Measurements from ENCODE around the gene MMP20.

DNA sequence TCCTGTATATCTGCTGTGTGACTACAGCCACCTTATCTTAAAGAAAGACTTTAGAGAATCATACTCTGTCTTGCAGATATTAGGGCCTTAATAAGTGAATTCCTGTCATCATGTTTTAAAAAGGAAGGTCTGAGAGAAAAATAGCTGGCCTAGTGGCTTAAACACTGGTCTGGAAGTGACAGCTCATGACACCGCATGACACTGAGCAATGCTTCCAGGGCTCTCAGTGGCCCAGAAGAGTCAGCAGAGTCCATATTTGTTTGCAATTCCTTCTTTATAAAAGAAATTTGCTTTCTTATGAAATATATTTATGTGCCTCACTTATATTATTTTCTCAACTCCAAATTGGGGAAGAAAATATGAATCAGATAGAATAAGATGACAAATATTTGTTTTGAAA is 33.0 kb downstream of the MMP20 start:
- TF ChIP-seq, protein P1, sequence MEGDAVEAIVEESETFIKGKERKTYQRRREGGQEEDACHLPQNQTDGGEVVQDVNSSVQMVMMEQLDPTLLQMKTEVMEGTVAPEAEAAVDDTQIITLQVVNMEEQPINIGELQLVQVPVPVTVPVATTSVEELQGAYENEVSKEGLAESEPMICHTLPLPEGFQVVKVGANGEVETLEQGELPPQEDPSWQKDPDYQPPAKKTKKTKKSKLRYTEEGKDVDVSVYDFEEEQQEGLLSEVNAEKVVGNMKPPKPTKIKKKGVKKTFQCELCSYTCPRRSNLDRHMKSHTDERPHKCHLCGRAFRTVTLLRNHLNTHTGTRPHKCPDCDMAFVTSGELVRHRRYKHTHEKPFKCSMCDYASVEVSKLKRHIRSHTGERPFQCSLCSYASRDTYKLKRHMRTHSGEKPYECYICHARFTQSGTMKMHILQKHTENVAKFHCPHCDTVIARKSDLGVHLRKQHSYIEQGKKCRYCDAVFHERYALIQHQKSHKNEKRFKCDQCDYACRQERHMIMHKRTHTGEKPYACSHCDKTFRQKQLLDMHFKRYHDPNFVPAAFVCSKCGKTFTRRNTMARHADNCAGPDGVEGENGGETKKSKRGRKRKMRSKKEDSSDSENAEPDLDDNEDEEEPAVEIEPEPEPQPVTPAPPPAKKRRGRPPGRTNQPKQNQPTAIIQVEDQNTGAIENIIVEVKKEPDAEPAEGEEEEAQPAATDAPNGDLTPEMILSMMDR (IDR thresholded peaks at IDR 0.05 in 2 of 3, conservative IDR thresholded peaks at IDR 0.05 in 1 of 3; ENCODE audit: borderline replicate concordance in 1 of 3, insufficient read depth in 1 of 3, low read depth in 2 of 3, low read length in 2 of 3), result no peak
- TF ChIP-seq EZH2 (IDR thresholded peaks at IDR 0.05) (no peak), POLR2A (IDR thresholded peaks at IDR 0.05; ENCODE audit: borderline replicate concordance, extremely low read depth, insufficient read depth, insufficient read length) (no peak), POLR2AphosphoS5 (IDR thresholded peaks at IDR 0.05; ENCODE audit: low read depth, low read length) (no peak), SIN3A (IDR thresholded peaks at IDR 0.05; ENCODE audit: low read depth) (no peak), CEBPB (IDR thresholded peaks at IDR 0.05; ENCODE audit: low read depth) (no peak), EZH2phosphoT487 (IDR thresholded peaks at IDR 0.05; ENCODE audit: borderline replicate concordance) (no peak), RAD21 (IDR thresholded peaks at IDR 0.05; ENCODE audit: low read depth) (no peak)
- TF ChIP-seq, protein P2, sequence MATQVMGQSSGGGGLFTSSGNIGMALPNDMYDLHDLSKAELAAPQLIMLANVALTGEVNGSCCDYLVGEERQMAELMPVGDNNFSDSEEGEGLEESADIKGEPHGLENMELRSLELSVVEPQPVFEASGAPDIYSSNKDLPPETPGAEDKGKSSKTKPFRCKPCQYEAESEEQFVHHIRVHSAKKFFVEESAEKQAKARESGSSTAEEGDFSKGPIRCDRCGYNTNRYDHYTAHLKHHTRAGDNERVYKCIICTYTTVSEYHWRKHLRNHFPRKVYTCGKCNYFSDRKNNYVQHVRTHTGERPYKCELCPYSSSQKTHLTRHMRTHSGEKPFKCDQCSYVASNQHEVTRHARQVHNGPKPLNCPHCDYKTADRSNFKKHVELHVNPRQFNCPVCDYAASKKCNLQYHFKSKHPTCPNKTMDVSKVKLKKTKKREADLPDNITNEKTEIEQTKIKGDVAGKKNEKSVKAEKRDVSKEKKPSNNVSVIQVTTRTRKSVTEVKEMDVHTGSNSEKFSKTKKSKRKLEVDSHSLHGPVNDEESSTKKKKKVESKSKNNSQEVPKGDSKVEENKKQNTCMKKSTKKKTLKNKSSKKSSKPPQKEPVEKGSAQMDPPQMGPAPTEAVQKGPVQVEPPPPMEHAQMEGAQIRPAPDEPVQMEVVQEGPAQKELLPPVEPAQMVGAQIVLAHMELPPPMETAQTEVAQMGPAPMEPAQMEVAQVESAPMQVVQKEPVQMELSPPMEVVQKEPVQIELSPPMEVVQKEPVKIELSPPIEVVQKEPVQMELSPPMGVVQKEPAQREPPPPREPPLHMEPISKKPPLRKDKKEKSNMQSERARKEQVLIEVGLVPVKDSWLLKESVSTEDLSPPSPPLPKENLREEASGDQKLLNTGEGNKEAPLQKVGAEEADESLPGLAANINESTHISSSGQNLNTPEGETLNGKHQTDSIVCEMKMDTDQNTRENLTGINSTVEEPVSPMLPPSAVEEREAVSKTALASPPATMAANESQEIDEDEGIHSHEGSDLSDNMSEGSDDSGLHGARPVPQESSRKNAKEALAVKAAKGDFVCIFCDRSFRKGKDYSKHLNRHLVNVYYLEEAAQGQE (IDR thresholded peaks at IDR 0.05; ENCODE audit: low read depth), result no peak
